ENCODE data around the gene TREH.

Gene TREH

GRCh38 chr11:118625976-118626375, 53.5 kb downstream of the TREH start:
- TF ChIP-seq ZFX (IDR thresholded peaks at IDR 0.05) (no peak), CTCF (conservative IDR thresholded peaks at IDR 0.05) (no peak)

GRCh38 chr11:118625036-118625690, 54.3 kb downstream of the TREH start:
- H3K27ac ChIP-seq: no peak overlapping the region
- TF ChIP-seq CTCF (conservative IDR thresholded peaks at IDR 0.05) (no peak), ZFX (IDR thresholded peaks at IDR 0.05) (no peak)

More at GRCh38 chr11:118625976-118626375, 53.5 kb downstream of the TREH start:
- no peak overlapping the region for H3K27ac ChIP-seq

GRCh38 chr11:118623269-118623655, 56.2 kb downstream of the TREH start:
- no peak overlapping the region for H3K27ac ChIP-seq
- TF ChIP-seq ZFX (IDR thresholded peaks at IDR 0.05) (no peak), CTCF (conservative IDR thresholded peaks at IDR 0.05) (no peak)

- no peak for TF ChIP-seq CTCF (conservative IDR thresholded peaks at IDR 0.05)
- no peak for TF ChIP-seq ZFX (IDR thresholded peaks at IDR 0.05)
- no peak overlapping the region for H3K27ac ChIP-seq
Measured at GRCh38 chr11:118622376-118623268, 56.8 kb downstream of the TREH start.

GRCh38 chr11:118621784-118622375, 57.6 kb downstream of the TREH start:
- TF ChIP-seq CTCF (conservative IDR thresholded peaks at IDR 0.05): no peak
- TF ChIP-seq ZFX (IDR thresholded peaks at IDR 0.05): no peak
- H3K27ac ChIP-seq: peak overlapping the region; percentile 65

GRCh38 chr11:118621071-118621783, 58.2 kb downstream of the TREH start:
- H3K27ac ChIP-seq: peak overlapping the region; percentile 65
- TF ChIP-seq CTCF (conservative IDR thresholded peaks at IDR 0.05) (no peak), ZFX (IDR thresholded peaks at IDR 0.05) (no peak)

All from C4-2B (cell line).